LoVo (cell line): ENCODE data around the gene SCARB1.

ENCODE experiments used
- DNase-seq: peaks from one replicate; pipeline ENCODE4 v3.0.0-alpha.2; 2016; ENCODE audit warnings: low spot score

The SCARB1 gene

GRCh38 chr12:124760560-124760959 lies 103.1 kb downstream of the SCARB1 start:
- DNase-seq, result no peak

- DNase-seq, result no peak
Measured at GRCh38 chr12:124759841-124760503, 103.7 kb downstream of the SCARB1 start.

DNA sequence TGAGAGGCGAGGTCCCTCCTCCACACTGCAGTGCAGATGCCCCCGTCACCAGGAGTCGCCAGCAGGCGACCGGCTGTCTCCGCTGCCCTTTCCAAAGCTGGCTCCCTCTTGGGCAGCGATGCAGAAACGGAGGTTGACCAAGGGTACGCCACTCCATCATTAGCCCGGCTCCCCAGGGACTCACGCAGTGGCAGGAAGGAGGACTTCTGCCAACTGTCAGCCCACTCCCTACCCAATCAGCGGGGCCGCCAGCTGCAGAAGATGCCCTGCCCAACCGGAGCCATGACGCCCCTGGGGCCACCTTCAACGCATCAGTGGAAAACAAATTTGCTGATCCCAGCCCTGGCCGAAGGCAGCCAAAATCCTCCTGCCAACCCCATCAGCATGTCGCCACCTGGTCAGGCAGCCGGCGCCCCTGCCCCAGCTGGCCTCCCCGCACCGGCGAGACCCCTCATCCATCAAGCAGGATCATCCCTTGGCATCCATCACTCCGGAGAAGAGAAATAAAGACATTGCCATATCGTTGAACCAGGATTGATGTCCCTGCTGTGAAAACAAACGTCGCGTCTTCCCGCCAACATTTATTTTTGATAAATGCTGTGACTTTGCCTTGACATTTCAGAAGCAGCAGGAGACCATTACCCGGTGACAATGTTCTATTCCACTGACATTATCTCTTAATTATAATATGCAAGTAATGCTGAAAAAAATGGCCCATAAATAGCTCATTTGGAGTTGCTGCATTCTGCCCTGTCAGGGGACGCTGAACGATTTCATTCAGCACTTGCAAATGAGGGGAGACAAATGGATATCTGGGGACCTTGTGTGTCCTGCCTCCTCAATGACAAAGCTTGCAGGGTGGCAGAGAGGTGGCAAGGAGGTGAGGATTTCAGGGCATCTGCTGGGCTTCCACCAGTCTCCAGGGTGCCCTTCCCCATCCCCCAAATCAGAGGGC lies 105.1 kb downstream of the SCARB1 start:
- DNase-seq, result no peak

GRCh38 chr12:124757329-124757728 lies 106.3 kb downstream of the SCARB1 start:
- no peak for DNase-seq

GRCh38 chr12:124756760-124757159 lies 106.9 kb downstream of the SCARB1 start:
- DNase-seq, result no peak

GRCh38 chr12:124756166-124756565 lies 107.5 kb downstream of the SCARB1 start:
- no peak for DNase-seq

GRCh38 chr12:124755801-124756148 lies 107.9 kb downstream of the SCARB1 start:
- no peak for DNase-seq

DNA sequence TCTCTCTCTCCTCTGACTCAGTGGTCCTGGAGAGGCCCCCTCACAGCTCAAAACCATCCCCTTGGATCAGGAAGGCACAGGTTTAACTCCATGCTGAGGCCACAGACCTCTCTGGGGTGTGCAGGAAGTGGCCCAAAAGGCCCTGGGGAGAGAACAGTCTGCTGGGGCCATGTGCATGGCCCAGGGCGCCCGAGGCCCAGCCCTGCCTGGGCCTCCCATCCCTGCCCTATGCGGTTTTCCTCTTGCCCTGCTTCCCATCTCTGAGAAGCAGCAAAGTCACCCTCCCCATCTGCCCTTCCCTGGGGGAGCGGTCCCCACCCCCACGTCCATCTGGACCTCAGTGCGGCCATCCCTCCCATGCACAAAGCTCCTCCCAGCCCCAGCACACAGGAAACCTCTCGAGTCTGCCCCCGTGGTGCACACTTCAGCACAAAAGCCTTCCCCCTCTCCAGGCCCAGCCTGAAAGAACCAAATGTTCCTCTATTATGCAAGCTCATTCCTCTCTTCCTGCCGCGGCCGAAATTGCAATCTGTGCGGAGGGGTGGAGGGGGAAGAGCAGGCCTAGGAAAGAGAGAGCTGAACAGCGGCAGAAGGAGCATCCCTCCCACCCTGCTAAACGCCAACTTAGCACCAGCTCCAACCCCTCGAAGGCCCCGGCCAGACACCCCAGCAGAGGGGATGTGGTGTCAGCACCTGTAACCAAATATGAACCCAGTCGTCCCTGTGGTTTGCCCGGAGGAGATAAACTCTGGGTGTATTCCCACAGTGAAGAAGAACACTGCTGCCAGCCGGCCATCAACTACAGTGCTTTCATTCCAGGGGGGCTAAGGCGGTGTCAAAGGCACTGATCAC lies 108.5 kb downstream of the SCARB1 start:
- no peak for DNase-seq

DNA sequence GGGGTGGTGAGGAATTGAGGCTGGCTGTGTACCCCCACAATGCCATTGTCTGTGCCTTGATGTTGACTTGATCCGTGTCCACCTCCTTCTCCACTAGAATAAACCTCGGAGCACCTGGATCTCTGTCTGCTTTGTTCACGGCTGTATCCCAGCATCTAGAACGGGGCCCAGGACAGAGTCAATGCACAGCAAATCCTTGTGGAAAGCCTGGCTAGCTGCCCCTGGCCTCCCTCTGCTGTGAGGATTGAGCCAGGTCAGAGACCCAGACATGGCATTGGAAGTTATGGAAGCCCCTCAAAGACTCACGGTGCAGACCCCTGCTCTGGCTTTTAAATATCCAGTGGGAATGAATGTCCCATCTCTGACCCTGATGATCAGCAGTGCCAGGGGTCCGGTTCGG lies 109.2 kb downstream of the SCARB1 start:
- no peak for DNase-seq

DNA sequence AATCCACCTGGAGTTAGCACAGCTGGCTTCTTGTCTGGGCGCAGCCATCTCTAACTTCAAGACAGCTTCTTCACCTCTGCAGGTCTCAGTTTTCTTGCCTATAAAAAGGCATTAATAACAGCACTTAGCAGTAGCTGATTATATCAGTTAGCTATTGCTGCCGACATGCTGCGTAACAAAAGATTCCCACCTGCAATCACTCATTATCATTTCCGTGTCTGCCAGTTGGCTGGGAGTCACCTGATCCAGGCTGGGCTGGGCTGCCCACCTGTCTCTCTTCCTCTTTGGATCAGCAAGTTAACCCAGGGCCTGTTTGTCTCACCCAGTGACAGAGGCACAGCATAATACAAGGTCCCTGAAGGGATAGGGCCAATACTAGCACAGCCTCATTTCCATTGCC lies 109.7 kb downstream of the SCARB1 start:
- DNase-seq, result no peak

- no peak for DNase-seq
Measured at GRCh38 chr12:124753228-124753591, 110.5 kb downstream of the SCARB1 start.

- no peak for DNase-seq
Measured at GRCh38 chr12:124752437-124753227, 111.0 kb downstream of the SCARB1 start.

GRCh38 chr12:124751654-124752355 lies 111.9 kb downstream of the SCARB1 start:
- DNase-seq, result no peak

- DNase-seq, result no peak
Measured at GRCh38 chr12:124750787-124751471, 112.7 kb downstream of the SCARB1 start.

GRCh38 chr12:124750149-124750656 lies 113.5 kb downstream of the SCARB1 start:
- no peak for DNase-seq

GRCh38 chr12:124749725-124750124 lies 113.9 kb downstream of the SCARB1 start:
- DNase-seq, result no peak

GRCh38 chr12:124747426-124748161 lies 116.1 kb downstream of the SCARB1 start:
- peak; percentile 93 for DNase-seq

GRCh38 chr12:124746649-124747425 lies 116.8 kb downstream of the SCARB1 start:
- DNase-seq, result no peak
